Subcutaneous adipose tissue (tissue), 4 donors: ENCODE results near the gene SACS. TPM values are rescaled to one million over a fixed set of nuclear protein-coding genes. Genes with fewer than 3 reads are reported as not detected.

Experiments used
- CTCF ChIP-seq: fragments of 450-650 bp; IDR thresholded peaks from one replicate; pipeline ENCODE4 v1.5.1; 2016; ENCODE audit warnings: low read depth, mild to moderate bottlenecking, control low read depth, antibody characterized with exemption, moderate library complexity
- total RNA-seq, 4 donors: library from RNA; depleted of rRNA; stranded (reverse); fragments of >200 nt; gene quantifications; one replicate each; pipeline ENCODE4 v1.1.0, GENCODE V29; 2016

SACS gene
- total RNA-seq, 4 donors from 2014 or later: 16.6 to 25.0 (median 19.9) TPM

DNA sequence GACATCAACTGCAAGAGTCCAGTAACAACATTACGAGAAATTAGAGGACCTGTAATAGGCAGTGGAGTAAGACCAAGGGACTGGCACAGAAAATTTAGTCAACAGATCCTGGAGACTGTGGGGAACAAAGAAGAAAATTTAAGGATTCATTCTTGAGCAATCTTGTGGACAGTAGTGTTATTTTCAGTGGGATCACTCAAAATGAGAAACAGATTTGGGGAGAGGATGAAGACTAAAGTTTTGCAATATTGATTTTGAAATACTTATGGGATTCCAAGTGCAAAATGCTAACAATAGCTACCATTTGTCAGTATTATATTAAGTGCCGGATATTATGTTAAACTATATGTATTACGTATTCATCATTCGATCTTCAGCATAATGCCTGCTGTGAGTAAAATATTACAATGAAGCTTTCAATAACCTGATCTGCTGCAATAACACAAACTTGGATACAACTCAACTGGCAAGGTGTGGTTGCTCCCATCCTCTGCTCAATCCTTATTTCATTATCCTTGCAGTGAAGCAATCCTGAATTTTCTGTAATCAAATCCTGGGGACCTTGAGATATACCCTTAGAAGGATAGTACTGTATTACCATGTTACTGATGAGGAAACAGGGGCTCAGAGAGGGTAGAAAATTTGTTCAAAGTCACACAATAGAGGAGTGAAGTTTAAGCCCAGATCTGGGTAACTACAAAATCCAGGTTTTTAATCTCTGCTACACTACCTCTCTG, 84.2 kb downstream of the SACS start:
- TF ChIP-seq CTCF: no peak

DNA sequence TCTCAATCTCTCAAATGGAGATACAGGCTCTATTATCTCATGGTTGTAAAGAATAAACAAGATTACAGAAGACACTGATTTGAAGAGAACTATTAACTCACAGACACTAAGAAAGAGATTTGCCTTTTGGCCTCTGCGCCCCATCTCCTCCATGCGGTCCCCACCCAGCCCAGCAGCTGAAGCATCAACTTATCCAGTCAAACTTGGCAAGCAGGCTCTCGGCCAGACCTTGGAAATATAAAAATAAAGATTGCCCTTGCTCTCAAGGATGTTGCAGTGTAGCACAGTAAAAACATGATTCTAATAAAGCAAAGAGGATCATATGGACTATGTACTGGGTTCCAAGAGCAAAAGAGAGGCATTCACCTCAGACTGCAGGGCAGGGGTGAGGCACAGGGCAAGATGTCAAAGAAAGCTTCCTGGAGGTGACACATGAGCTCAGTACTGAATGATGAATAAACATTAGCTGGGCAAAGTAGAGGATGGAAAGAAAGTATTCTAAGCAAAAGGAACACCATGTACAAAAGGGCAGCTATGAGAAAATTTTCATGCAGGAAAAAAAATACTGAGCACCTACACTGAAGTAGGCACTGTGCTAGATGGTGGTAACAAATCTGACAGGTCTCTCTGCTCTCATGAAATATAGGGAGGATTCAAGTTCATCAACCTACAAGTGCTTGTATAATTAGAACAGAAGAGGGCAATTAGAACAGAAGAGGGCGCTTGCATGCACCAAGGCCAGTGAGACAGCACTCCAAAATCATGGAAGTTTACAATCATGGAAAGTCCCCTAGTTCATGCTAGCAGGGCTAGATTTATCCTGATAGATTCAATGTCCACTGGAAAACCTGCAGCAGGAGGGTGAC, 85.0 kb downstream of the SACS start:
- TF ChIP-seq CTCF: no peak

GRCh38 chr13:23347601-23348000, 85.9 kb downstream of the SACS start:
- no peak for TF ChIP-seq CTCF

DNA sequence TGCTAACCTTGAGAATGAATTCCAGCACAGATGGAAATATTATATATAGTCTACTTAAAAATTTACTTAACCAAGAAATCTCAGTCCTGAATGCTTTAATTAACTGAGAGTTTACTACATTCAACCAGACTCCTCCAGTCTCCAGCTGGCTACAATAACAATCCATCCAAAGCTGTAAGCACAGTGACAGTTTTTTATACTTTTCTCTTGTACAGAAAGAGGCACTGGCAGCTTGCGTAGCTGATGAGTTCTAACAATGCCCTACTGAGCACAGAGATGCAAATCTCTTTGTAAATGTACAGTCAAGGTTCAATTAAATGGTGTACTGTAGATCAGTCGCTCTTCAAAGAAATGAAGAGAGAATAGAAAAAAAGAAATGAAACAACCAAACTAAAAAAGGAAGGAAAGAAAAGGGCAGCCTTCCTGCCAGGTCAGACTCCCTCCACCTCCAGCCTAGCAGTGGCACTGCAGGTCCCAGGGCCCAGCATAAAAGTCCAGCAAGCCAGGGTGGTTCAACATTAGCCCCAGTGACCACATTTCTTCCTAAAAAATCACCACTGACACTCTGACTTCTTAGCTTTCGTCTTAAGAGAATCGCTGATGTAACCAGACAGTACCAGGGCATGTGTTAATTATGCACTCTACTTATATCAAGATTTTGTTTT, 88.4 kb downstream of the SACS start:
- TF ChIP-seq CTCF: no peak

GRCh38 chr13:23339225-23339624, 94.3 kb downstream of the SACS start:
- no peak for TF ChIP-seq CTCF

DNA sequence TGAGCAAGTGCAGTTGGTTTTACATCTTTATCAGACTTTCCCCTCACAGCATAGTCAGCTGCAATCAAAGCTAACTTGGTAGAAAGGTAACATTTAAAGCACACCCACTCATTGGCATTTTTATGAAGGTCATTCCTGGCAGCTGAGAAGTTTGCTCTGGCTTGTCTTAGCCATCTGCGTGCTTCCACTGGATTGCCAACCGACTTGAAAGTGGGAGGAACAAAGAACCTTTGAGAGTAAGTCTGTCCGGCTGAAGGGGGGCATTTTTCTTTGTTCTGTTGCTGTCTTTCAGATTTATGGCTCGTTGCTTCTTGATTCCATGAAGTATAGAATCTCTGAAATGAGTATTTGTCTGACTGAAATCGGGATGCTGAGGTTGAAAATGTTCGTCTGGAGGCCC, 103.1 kb downstream of the SACS start:
- no peak for TF ChIP-seq CTCF

DNA sequence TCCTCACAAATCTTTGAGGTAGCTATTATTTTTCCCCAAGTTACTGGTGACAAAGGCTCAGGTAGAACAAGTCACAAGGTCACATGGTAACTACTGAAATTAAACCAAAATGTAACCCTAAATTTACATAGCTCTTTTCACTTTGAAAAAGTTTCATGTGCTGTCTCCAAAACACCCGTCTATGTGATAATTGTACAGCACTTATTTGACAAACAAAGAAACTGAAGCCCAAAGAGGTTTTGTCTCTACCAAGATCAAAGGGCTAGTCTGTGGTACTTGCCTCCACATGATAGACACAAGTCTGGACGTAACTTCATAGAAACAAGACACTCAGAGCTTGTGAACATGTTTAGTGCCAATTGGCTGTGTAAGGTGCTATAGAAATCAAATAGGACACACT, 108.3 kb downstream of the SACS start:
- no peak for TF ChIP-seq CTCF
